CD4-positive, alpha-beta T cell treated with Interleukin-17A for 4 hours (primary cell): ENCODE results near the gene NCEH1.
"Not testable (repeated sequence)": the region's sequence is repeated elsewhere in the genome, so short reads cannot be mapped to it uniquely, and the experiment has no call there.

Experiments used
- DNase-seq: peaks from one replicate; pipeline ENCODE4 v3.0.0-alpha.2; 2020; ENCODE audit warnings: mixed read lengths

The NCEH1 gene

DNA sequence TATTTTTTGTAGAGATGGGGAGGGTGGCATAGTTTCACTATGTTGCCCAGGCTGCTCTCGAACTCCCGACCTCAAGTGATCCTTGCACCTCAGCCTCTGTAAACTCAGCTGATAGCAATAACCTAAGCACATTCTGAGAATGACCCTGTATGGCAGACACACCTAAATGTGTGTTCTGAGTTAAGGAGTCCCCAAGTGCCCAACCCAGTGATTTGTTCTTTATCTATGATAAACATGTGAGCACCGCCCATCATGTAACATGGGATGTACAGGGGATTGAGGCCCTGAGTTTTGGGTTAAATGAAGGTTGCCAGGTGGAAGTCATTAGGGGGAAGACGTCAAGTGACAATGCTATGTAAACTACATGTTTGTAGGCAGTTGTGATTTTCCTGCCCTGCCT lies 5.7 kb downstream of the NCEH1 start:
- DNase-seq: no peak

GRCh38 chr3:172704001-172704400 lies 6.9 kb downstream of the NCEH1 start:
- no peak for DNase-seq

- not testable (repeated sequence) for DNase-seq
These were observed 8.1 kb downstream of the NCEH1 start for GRCh38 chr3:172702731-172703130.

GRCh38 chr3:172702256-172702655 lies 8.6 kb downstream of the NCEH1 start:
- no peak for DNase-seq

DNA sequence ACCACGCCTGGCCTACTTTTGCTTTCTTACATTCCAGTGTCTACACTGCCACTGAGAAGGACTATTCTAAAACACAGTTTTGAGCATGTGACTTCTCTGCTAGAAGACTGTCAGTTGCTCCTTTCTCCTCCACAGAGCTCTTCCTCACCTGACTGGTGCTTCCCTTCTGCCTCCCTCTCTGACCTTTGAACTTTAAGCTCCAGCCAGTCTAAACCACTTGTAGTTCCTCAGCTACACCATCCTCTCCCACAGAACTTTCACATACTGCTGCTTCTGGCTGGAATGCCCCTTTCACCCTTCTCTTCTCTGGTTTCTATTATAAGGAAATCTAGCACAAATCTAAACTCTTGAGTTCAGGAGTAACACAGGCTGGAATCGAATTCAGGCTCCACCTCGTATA lies 9.1 kb downstream of the NCEH1 start:
- DNase-seq: no peak

DNA sequence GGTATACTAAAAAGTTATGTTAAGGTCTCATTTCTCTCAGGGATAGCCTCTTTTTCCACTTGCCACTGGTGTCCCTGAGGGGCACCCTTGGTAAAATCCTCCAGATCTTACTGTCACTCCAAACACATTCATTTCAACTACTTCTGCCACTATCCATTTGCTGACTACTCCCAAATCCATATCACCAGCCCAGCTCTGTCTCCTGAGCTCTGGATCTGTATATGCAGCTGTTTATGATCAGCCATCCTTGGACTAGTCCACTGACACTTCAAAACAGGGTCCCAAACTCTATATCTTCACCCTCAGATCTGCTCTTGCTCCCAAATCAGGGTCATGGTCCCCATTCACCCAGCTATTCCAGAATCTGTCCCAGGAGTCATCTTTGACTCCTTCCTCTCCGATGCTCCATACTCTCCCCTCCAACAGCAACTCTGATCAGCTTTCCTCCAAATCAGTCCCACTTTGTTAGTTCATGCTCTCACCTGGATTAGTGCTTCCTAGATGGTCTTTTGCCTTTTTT lies 9.9 kb downstream of the NCEH1 start:
- DNase-seq: no peak

DNA sequence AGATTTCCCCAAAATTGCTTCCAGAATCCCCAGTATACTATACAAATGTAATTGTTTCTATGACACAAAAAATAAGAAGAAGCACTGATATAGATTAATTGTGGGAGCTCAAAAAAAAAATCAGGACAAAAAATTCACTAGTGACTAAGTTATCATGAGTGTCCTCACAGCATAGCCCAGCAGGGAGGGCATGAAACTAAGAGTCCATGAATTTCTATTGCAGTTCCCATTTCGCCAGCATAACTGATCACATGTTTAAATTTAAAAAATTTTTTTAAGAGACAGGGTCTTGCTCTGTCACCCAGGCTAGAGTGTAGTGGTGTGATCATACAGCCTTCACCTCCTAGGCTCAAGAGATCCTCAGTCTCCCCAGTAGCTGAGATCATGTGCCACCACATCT lies 10.6 kb downstream of the NCEH1 start:
- no peak for DNase-seq

GRCh38 chr3:172699031-172699430 lies 11.8 kb downstream of the NCEH1 start:
- no peak for DNase-seq

DNA sequence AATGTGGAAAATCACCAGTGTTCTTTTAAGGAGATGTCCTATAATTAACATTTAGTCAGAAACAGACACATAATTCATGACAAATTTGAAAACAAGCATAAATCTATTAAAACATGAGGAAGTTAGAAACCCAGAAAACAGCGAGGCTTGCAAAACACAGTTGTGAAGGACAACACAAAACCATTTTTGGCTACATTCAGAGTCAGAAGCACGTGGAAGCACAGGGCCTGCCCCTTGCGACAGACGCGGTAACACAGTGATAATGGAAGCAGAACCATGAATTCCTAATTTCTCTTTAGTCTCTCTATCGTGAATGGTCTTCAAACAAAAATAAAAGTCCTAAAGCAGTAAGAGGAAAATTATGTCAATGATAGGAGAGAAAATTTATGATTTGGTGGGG lies 12.2 kb downstream of the NCEH1 start:
- no peak for DNase-seq

DNA sequence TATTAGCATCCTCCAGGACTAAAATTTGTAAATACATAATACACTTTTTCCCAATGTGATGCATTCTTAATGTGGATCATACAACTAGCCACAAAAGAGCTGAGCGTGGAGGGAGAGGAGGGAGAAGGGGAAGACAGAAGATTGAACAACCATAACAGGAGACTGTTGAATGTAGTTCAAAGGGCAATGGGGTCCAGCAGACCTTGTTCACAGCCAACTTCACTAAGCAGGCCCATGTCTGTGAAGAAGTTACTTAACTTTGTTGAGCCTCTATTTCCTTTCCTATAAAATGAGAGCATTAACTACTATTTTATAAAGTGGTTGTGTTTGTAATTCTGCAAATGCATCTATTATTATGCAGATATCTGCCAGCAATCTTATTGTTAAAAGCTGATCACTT lies 13.3 kb downstream of the NCEH1 start:
- DNase-seq: no peak

- DNase-seq: no peak
These were observed 14.5 kb downstream of the NCEH1 start for GRCh38 chr3:172696357-172696756.

DNA sequence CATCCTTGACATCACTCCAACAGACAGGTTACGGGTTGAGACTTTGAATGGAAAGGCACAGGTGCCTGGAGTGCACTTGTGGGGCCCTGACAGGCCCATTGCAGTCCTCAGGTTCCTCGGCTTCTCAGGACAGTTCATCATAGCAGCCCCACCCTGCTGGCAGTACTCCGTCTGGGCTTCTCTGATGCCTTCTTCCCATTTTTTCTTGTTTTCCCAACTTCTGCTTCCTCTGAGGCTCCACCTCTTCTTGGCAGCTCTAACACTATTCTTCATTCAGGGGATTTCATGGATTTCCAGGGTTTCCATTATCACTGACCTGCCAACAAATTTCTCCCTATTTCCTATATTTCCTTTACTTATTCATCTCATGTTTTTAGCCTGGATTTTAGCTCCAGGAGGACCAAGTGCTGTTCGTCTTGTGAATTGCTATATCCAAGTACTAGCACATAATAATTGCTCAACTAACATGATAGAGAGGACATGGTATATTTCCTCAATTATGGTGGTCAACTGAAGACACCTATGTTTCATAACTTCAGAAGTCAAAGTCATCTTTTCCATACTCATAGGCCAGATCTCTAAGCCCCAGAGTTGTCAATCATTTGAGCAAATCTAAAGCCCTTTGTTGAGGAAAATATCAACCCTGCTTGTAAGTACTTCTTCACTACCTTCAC lies 16.2 kb downstream of the NCEH1 start:
- DNase-seq: no peak

- DNase-seq: no peak
These were observed 18.0 kb downstream of the NCEH1 start for GRCh38 chr3:172692751-172693338.

GRCh38 chr3:172690936-172691335 lies 19.9 kb downstream of the NCEH1 start:
- DNase-seq: no peak

- DNase-seq: no peak
These were observed 22.3 kb downstream of the NCEH1 start for GRCh38 chr3:172688588-172688987.

- DNase-seq: no peak
These were observed 23.4 kb downstream of the NCEH1 start for GRCh38 chr3:172687501-172687900.

- no peak for DNase-seq
These were observed 25.3 kb downstream of the NCEH1 start for GRCh38 chr3:172685331-172686214.

DNA sequence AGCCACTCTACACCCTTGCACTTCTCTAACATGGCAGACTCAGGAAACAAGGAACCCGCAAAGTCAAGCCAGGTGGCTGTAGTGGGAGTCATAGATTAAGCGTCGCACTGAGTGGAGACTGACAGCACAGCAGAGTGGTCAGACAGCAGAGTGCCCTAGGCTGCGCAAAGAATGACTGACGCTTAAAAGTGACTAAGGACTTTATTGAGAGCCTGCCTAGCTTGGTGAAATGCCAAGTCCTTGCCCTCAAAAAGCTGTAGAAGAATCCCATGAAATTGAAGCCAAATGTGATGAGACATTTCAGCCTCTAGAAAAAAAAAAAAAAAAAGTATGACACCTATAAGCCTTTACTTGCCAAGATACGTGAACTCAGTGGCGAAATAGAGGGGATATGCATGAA lies 30.2 kb downstream of the NCEH1 start:
- no peak for DNase-seq

DNA sequence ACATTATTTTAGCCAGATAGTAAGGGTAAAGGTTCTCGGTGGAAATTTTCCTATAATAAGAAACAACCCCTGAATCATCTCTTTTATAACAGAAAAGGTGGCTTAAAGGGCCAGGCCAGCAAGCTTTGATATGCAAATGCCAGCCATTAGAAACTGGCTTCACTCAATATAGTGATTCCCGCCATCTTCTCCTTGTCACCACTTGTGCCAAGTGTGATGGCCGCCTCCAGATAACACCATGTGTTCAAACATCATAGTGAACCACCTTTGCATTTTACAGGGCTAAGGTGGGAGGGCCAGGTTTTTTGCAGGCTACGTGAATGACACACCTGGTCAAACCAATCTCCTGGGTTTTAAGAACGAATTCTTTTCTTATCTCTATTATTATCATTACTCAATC lies 31.3 kb downstream of the NCEH1 start:
- no peak for DNase-seq

GRCh38 chr3:172678068-172678467 lies 32.8 kb downstream of the NCEH1 start:
- no peak for DNase-seq

- DNase-seq: no peak
These were observed 34.5 kb downstream of the NCEH1 start for GRCh38 chr3:172676196-172676922.

- no peak for DNase-seq
These were observed 35.2 kb downstream of the NCEH1 start for GRCh38 chr3:172675441-172676193.
